EH (cell line): ENCODE measurements around the gene ASTL.

Experiments
- DNase-seq: peaks from one replicate; pipeline ENCODE4 v3.0.0-alpha.2; 2015; ENCODE audit warnings: low read depth

ASTL gene

DNA sequence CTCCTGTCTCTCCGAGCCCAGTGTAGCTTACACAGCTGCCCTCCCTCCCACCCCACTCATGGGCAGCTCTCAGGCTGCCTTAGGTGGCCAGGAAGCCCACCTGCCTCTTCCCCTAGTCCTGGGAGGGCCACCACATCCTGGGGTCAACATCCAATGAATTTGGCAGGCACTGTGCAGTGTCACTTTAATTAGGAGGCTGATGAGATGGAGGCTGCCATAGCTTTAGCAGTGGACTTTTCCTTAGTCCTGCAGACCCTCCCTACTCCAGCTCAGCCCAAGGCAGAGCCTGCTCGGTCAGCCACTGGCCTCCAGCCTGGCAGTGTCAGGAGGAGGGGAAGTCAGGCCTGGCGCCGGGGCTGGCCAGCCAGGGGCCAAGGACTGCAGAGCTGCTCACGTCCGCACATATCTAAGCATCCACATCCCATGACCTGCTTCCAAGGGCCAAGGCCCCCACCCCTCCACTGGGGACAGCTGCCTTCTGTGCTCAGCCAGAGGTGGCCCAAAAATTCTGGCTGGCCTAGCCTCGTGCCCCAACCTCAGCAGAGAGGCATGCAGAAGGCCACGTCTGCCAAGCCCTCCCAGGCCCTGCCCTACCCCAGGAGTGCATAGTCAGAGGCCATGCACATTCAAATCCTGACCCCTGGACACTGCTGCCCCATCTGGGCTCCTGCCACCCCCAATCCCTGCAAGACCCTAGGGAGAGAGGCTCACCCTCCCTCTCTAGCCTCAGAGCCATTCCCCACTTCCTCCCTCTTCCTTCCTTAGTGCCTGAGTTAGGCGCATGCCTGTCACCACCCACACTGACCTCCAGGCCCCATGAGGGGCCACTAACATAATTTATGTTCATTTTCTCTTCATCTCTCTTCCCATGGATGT lies 55.0 kb downstream of the ASTL start:
- no peak for DNase-seq

- no peak for DNase-seq
These were observed 55.9 kb downstream of the ASTL start for GRCh38 chr2:96082211-96083063.

DNA sequence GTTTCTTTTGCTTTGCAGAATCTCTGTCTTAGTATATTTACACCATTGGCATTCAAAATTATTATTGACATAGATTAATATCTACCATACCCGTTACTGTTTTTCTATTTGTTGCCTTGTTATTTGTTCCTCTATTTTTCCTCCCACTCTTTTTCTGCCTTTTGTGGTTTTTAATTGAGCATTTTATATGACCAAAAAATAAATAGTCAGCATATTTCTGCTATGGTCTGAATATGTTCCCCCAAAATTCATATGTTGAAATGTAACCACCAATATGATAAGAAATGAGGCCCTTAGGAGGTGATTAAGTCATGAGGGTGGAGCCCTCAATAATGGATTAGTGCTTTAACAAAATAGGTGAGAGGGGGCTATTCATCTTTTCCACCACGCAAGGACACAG lies 57.3 kb downstream of the ASTL start:
- DNase-seq: no peak

DNA sequence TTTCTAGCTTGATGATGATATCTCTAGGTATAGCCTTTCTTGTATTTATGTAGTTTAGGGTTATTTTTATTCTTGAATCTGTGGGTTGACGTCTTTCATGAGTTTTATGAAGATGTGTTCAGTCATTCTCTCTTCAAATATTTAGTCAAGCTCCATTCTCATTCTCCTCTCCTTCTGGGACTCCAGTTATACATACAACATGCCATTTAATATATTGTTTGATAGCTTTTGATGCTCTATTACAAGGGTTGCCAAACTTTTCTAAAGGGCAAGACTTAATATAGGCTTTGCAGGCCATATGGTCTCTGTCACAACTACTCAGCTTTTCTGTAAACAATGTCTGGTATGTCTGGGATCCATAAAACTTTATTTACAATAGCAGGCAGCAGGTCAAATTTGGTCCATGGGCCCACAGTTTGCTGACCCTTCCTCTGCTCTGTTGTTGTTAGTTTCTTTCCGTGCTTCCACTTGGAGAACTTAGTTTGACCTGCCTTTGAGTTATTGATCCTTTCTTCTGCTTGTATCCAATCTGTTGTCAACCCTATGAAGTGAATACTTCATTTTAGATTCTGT lies 63.0 kb downstream of the ASTL start:
- peak; percentile 15 for DNase-seq

DNA sequence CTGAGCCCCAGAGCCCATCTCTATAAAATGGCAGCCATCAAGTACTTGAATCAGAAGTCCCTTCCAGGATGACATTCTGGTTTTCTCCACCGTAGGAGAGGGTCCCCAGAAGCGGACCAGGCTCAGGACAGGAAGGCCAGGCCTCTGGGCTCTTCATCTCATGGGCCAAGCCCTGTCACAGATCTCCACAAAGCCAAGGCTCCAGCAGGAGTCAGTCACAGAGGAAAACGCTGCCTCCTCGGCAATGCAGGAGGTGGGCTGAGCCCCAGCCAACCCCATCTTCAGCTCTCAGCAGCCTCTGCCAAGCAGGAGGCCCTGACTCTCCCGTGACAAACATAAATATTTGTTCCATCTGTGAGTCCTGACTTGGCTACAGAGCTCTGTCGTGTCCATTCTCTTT lies 64.1 kb downstream of the ASTL start:
- DNase-seq: peak; percentile 18

DNA sequence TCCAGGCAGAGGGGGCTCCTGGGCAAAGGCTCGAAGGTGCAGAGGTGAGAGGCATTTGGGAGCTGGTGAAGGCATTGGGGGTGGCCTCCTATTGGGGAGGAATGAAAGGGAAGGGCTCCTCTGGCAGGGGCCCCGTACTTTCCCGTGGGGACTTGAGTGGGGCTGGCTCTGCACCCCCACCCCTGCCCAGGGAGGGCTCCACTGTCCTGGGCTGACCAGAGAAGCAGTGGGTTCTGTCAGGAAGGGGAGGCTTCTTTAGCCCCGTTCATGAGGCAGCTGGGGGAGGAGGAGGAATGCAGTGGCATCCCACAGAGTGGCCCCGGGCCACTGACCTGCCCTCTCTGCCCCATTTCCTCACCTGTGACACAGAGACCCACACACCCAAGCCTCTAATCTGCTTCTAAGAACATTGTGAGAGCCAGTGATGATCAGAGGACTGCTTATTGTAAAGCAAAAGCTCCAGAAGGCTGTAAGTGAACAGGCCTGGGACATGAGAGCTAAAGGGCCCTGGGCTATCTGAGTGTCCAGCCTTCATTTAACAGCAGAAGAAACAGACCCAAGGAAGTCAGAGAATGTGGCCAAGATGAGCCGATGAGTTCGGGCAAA lies 65.0 kb downstream of the ASTL start:
- DNase-seq: no peak
